BE2C (cell line): ENCODE data around the gene UBAP2.

Source experiments
- DNase-seq: peaks from one replicate; pipeline ENCODE4 v3.0.0-alpha.2; 2020
- H3K27me3 ChIP-seq: fragments of 250-450 bp; sonication (Bioruptor Pico); 2 replicates; pipeline ENCODE4 v1.5.1; 2020; ENCODE audit warnings: mild to moderate bottlenecking
- H3K36me3 ChIP-seq: fragments of 250-450 bp; sonication (Bioruptor Pico); 2 replicates; pipeline ENCODE4 v1.5.1; 2020; ENCODE audit warnings: mild to moderate bottlenecking
- H3K4me1 ChIP-seq: fragments of 250-450 bp; sonication (Bioruptor Pico); 2 replicates; pipeline ENCODE4 v1.5.1; 2020
- H3K4me3 ChIP-seq: 2 replicates; pipeline ENCODE4 v1.5.1; 2011; ENCODE audit warnings: low read depth, low read length
- H3K9me3 ChIP-seq: fragments of 250-450 bp; sonication (Bioruptor Pico); 2 replicates; pipeline ENCODE4 v1.5.1; 2020
- CTCF ChIP-seq: IDR thresholded peaks from 2 replicates; pipeline ENCODE4 v1.5.1; 2012; ENCODE audit warnings: mild to moderate bottlenecking, low read depth, low read length

UBAP2 gene

GRCh38 chr9:33923998-33924701 lies 124.5 kb downstream of the UBAP2 start:
- Histone ChIP-seq H3K4me1 (no peaks in the 10 kb centered on the region), H3K9me3 (no peaks in the 10 kb centered on the region; the same call in 1 of the 2 replicates), H3K4me3 (no peak overlapping the region), H3K36me3 (peaks cover 100% of the 10 kb centered on the region), H3K27me3 (no peaks in the 10 kb centered on the region)
- no peak for TF ChIP-seq CTCF
- no peak for DNase-seq

- Histone ChIP-seq H3K27me3 (no peaks in the 10 kb centered on the region), H3K36me3 (peaks cover 100% of the 10 kb centered on the region), H3K4me3 (no peak overlapping the region), H3K4me1 (no peaks in the 10 kb centered on the region), H3K9me3 (no peaks in the 10 kb centered on the region; the same call in 1 of the 2 replicates)
- no peak for DNase-seq
- TF ChIP-seq CTCF, result no peak
Observed at GRCh38 chr9:33923079-33923478, 125.6 kb downstream of the UBAP2 start.

- peak; percentile 60 for DNase-seq
Observed at GRCh38 chr9:33921967-33922895, 126.5 kb downstream of the UBAP2 start.

GRCh38 chr9:33919276-33919897 lies 129.3 kb downstream of the UBAP2 start:
- H3K36me3 ChIP-seq, result peaks cover 89% of the 10 kb centered on the region

More at GRCh38 chr9:33921967-33922895, 126.5 kb downstream of the UBAP2 start:
- no peaks in the 10 kb centered on the region for H3K27me3 ChIP-seq
- no peak overlapping the region for H3K4me3 ChIP-seq
- H3K36me3 ChIP-seq, result peaks cover 100% of the 10 kb centered on the region
- no peaks in the 10 kb centered on the region; the same call in 1 of the 2 replicates for H3K9me3 ChIP-seq
- TF ChIP-seq CTCF, result peak; percentile 87
- no peaks in the 10 kb centered on the region for H3K4me1 ChIP-seq

GRCh38 chr9:33917036-33917435 lies 131.7 kb downstream of the UBAP2 start:
- H3K4me3 ChIP-seq, result no peak overlapping the region
- no peaks in the 10 kb centered on the region for H3K4me1 ChIP-seq
- no peaks in the 10 kb centered on the region; the same call in 1 of the 2 replicates for H3K9me3 ChIP-seq
- peaks cover 87% of the 10 kb centered on the region for H3K36me3 ChIP-seq
- TF ChIP-seq CTCF, result no peak
- no peak for DNase-seq
- no peaks in the 10 kb centered on the region for H3K27me3 ChIP-seq

More at GRCh38 chr9:33919276-33919897, 129.3 kb downstream of the UBAP2 start:
- TF ChIP-seq CTCF, result no peak
- Histone ChIP-seq H3K27me3 (no peaks in the 10 kb centered on the region), H3K9me3 (no peaks in the 10 kb centered on the region; the same call in 1 of the 2 replicates), H3K4me1 (no peaks in the 10 kb centered on the region), H3K4me3 (no peak overlapping the region)
- DNase-seq, result no peak
